Measurements from ENCODE around the gene CEACAM1.
"Not testable (repeated sequence)": the region's sequence is repeated elsewhere in the genome, so short reads cannot be mapped to it uniquely, and the experiment has no call there.

CEACAM1 gene

GRCh38 chr19:42472402-42473147, 55.7 kb downstream of the CEACAM1 start:
- DNase-seq = no peak

GRCh38 chr19:42471554-42472249, 56.6 kb downstream of the CEACAM1 start:
- DNase-seq = no peak

GRCh38 chr19:42469311-42470235, 58.7 kb downstream of the CEACAM1 start:
- no peak for DNase-seq

GRCh38 chr19:42468273-42468796, 59.9 kb downstream of the CEACAM1 start:
- no peak for DNase-seq

- DNase-seq = no peak
These were observed 61.0 kb downstream of the CEACAM1 start for GRCh38 chr19:42467183-42467760.

GRCh38 chr19:42466521-42467182, 61.6 kb downstream of the CEACAM1 start:
- DNase-seq = no peak

- no peak for DNase-seq
These were observed 62.4 kb downstream of the CEACAM1 start for GRCh38 chr19:42465827-42466280.

- no peak for DNase-seq
These were observed 66.5 kb downstream of the CEACAM1 start for GRCh38 chr19:42461700-42462324.

- not testable (repeated sequence) for DNase-seq
These were observed 67.0 kb downstream of the CEACAM1 start for GRCh38 chr19:42461231-42461630.

GRCh38 chr19:42459926-42460325, 68.4 kb downstream of the CEACAM1 start:
- no peak for DNase-seq
